ENCODE data around the gene KRT37. TPM values are rescaled to one million over a fixed set of nuclear protein-coding genes. Genes with fewer than 3 reads are reported as not detected.
"Not testable (repeated sequence)": the region's sequence is repeated elsewhere in the genome, so short reads cannot be mapped to it uniquely, and the experiment has no call there.

KRT37 gene
- total RNA-seq, 1 donor from 2014 or later, result not detected

GRCh38 chr17:41429667-41430066, 5.3 kb upstream of the KRT37 start:
- Mint-ChIP-seq H3K4me3 (no peak overlapping the region), H3K27me3 (ENCODE audit: low read depth) (no peaks in the 10 kb centered on the region)

GRCh38 chr17:41428591-41429291, 4.4 kb upstream of the KRT37 start:
- H3K36me3 Mint-ChIP-seq (ENCODE audit: low read depth), result peaks cover 8% of the 10 kb centered on the region
- no peak for DNase-seq (ENCODE audit: low read depth, low spot score)
- no peak overlapping the region for H3K27ac Mint-ChIP-seq (ENCODE audit: unreplicated experiment)
- peaks cover 41% of the 10 kb centered on the region for H3K4me1 Mint-ChIP-seq
- TF ChIP-seq CTCF (conservative IDR thresholded peaks at IDR 0.05), result no peak
- H3K9me3 Mint-ChIP-seq, result peaks cover 6% of the 10 kb centered on the region
- H3K4me3 Mint-ChIP-seq, result peak overlapping the region; percentile 28
- H3K27me3 Mint-ChIP-seq (ENCODE audit: low read depth), result no peaks in the 10 kb centered on the region

More at GRCh38 chr17:41429667-41430066, 5.3 kb upstream of the KRT37 start:
- Mint-ChIP-seq H3K36me3 (ENCODE audit: low read depth) (peaks cover 8% of the 10 kb centered on the region), H3K4me1 (peaks cover 50% of the 10 kb centered on the region), H3K27ac (ENCODE audit: unreplicated experiment) (no peak overlapping the region), H3K9me3 (peaks cover 6% of the 10 kb centered on the region)
- no peak for TF ChIP-seq CTCF (conservative IDR thresholded peaks at IDR 0.05)
- DNase-seq (ENCODE audit: low read depth, low spot score), result no peak

- not testable (repeated sequence) for H3K36me3 Mint-ChIP-seq (ENCODE audit: low read depth)
These were observed 1.8 kb downstream of the KRT37 start for GRCh38 chr17:41422586-41422985.

GRCh38 chr17:41421617-41422016, 2.8 kb downstream of the KRT37 start:
- Mint-ChIP-seq H3K27ac (ENCODE audit: unreplicated experiment) (peak overlapping the region; percentile 6), H3K4me3 (no peak overlapping the region), H3K4me1 (peaks cover 16% of the 10 kb centered on the region), H3K9me3 (no peaks in the 10 kb centered on the region), H3K36me3 (ENCODE audit: low read depth) (peaks cover 4% of the 10 kb centered on the region), H3K27me3 (ENCODE audit: low read depth) (no peaks in the 10 kb centered on the region)
- TF ChIP-seq CTCF (conservative IDR thresholded peaks at IDR 0.05), result no peak
- DNase-seq (ENCODE audit: low read depth, low spot score), result no peak

More at GRCh38 chr17:41422586-41422985, 1.8 kb downstream of the KRT37 start:
- H3K27ac Mint-ChIP-seq (ENCODE audit: unreplicated experiment); H3K27me3 Mint-ChIP-seq (ENCODE audit: low read depth); H3K9me3 Mint-ChIP-seq; DNase-seq (ENCODE audit: low read depth, low spot score); H3K4me3 Mint-ChIP-seq: not testable (repeated sequence)
- H3K4me1 Mint-ChIP-seq, result peaks cover 15% of the 10 kb centered on the region

- H3K27ac Mint-ChIP-seq (ENCODE audit: unreplicated experiment), result no peak overlapping the region
These were observed 3.3 kb downstream of the KRT37 start for GRCh38 chr17:41421116-41421515.

More at GRCh38 chr17:41421116-41421515, 3.3 kb downstream of the KRT37 start:
- H3K4me3 Mint-ChIP-seq, result no peak overlapping the region
- H3K4me1 Mint-ChIP-seq, result peaks cover 21% of the 10 kb centered on the region
- DNase-seq (ENCODE audit: low read depth, low spot score), result no peak
- peaks cover 4% of the 10 kb centered on the region for H3K36me3 Mint-ChIP-seq (ENCODE audit: low read depth)
- TF ChIP-seq CTCF (conservative IDR thresholded peaks at IDR 0.05), result no peak
- H3K9me3 Mint-ChIP-seq, result no peaks in the 10 kb centered on the region
- no peaks in the 10 kb centered on the region for H3K27me3 Mint-ChIP-seq (ENCODE audit: low read depth)

Measured in neural crest cell (in vitro differentiated cells).